Keratinocyte (primary cell): ENCODE measurements around the gene CTCF. TPM values are rescaled to one million over a fixed set of nuclear protein-coding genes. Genes with fewer than 3 reads are reported as not detected.

Experiments
- DNase-seq: peaks from one replicate; pipeline ENCODE4 v3.0.0-alpha.2; 2011; ENCODE audit warnings: low read depth, missing footprints, low spot score
- FAIRE-seq: peaks from 2 replicates; lab custom pipeline; 2011; peaks lifted over from hg19 to GRCh38; lab: Jason Lieb, UNC
- H2AFZ ChIP-seq: 2 replicates; pipeline ENCODE4 v1.6.0; 2012; ENCODE audit warnings: low read length, control low read depth, inconsistent platforms; ENCODE audit not compliant: control insufficient read depth
- H3K27ac ChIP-seq: 2 replicates; pipeline ENCODE4 v1.5.1; 2011; ENCODE audit warnings: low read length; ENCODE audit not compliant: control insufficient read depth, insufficient read depth
- H3K27me3 ChIP-seq: 3 replicates; pipeline ENCODE4 v1.6.0; 2011; ENCODE audit warnings: low read length; ENCODE audit not compliant: control insufficient read depth, insufficient read depth; ENCODE audit errors: extremely low read depth
- H3K36me3 ChIP-seq, 2 experiments: 2 replicates in 1 of 2; 3 replicates in 1 of 2; pipeline ENCODE4 v1.5.1; 2011; ENCODE audit warnings: low read length in 2 of 2, mild to moderate bottlenecking in 1 of 2; ENCODE audit not compliant: control insufficient read depth in 2 of 2, insufficient read depth in 2 of 2; ENCODE audit errors: extremely low read depth in 1 of 2
- H3K4me1 ChIP-seq: 3 replicates; pipeline ENCODE4 v1.5.1; 2011; ENCODE audit warnings: low read length; ENCODE audit not compliant: control insufficient read depth, insufficient read depth; ENCODE audit errors: extremely low read depth
- H3K4me2 ChIP-seq: 3 replicates; pipeline ENCODE4 v1.6.0; 2011; ENCODE audit warnings: low read depth, low read length; ENCODE audit not compliant: control insufficient read depth, insufficient read depth; ENCODE audit errors: extremely low read depth
- H3K4me3 ChIP-seq, 3 experiments: fragments of 200-600 bp in 1 of 3; sonication (generic) in 1 of 3; 2 replicates in 2 of 3; 3 replicates in 1 of 3; pipeline ENCODE4 v1.5.1; 2011 to 2016; ENCODE audit warnings: low read length in 3 of 3, mild to moderate bottlenecking in 3 of 3, control low read depth in 2 of 3, inconsistent platforms in 1 of 3, low read depth in 1 of 3, mixed read lengths in 1 of 3, mixed run types in 1 of 3, moderate library complexity in 1 of 3; ENCODE audit not compliant: control insufficient read depth in 2 of 3, insufficient read depth in 2 of 3; ENCODE audit errors: extremely low read depth in 1 of 3
- H3K79me2 ChIP-seq: 2 replicates; pipeline ENCODE4 v1.6.0; 2012; ENCODE audit warnings: low read length; ENCODE audit not compliant: control insufficient read depth, insufficient read depth
- H3K9ac ChIP-seq: 3 replicates; pipeline ENCODE4 v1.6.0; 2011; ENCODE audit warnings: low read length; ENCODE audit not compliant: control insufficient read depth, insufficient read depth; ENCODE audit errors: extremely low read depth
- H3K9me1 ChIP-seq: 3 replicates; pipeline ENCODE4 v1.6.0; 2011; ENCODE audit warnings: low read length; ENCODE audit not compliant: control insufficient read depth, insufficient read depth; ENCODE audit errors: extremely low read depth
- H3K9me3 ChIP-seq: 2 replicates; pipeline ENCODE4 v1.5.1; 2012; ENCODE audit warnings: low read depth, low read length; ENCODE audit not compliant: control insufficient read depth
- H4K20me1 ChIP-seq: 3 replicates; pipeline ENCODE4 v1.6.0; 2011; ENCODE audit warnings: low read length; ENCODE audit not compliant: control insufficient read depth, insufficient read depth; ENCODE audit errors: extremely low read depth
- EZH2 ChIP-seq: IDR thresholded peaks from one replicate; pipeline ENCODE4 v1.6.1; 2012; ENCODE audit warnings: inconsistent platforms, mild to moderate bottlenecking, low read length, moderate library complexity
- dilution Hi-C: fragments of 300-500 bp; cut with MboI; formaldehyde crosslinking; loops from one replicate; pipeline ENCODE4 v1.7.0; 2020; ENCODE audit warnings: low sequenced_read_pairs; ENCODE audit not compliant: extremely low pct_ligation_motif_present
- polyA plus RNA-seq, 5 experiments: library from polyadenylated mRNA; depleted of rRNA in 3 of 5; stranded (reverse) in 3 of 5; stranded (forward) in 1 of 5; unstranded in 1 of 5; fragments of >200 nt; gene quantifications; 1 replicate in 1 of 5; 2 replicates in 3 of 5; 3 replicates in 1 of 5; pipeline versions ENCODE4 v1.2.1 to v1.2.3, GENCODE V29; 2011 to 2012; ENCODE audit warnings: missing spikeins in 2 of 5, low read depth in 1 of 5, low replicate concordance in 1 of 5
- TF ChIP-seq, protein P1 (sequence below), 3 experiments: IDR thresholded peaks in 1 of 3; conservative IDR thresholded peaks in 1 of 3; optimal IDR thresholded peaks in 1 of 3; 2 replicates in 2 of 3; 3 replicates in 1 of 3; pipeline versions ENCODE3 to v1.5.1; 2011; ENCODE audit warnings: low read length in 3 of 3, mild to moderate bottlenecking in 3 of 3, moderate library complexity in 2 of 3, control low read depth in 1 of 3, inconsistent platforms in 1 of 3; ENCODE audit not compliant: insufficient read depth in 2 of 3; ENCODE audit errors: extremely low read depth in 1 of 3

CTCF gene
- polyA plus RNA-seq, 1 donor (not counting 4 experiments of a cell fraction or from before 2014, with no cell fraction given) = 21.4 TPM

DNA sequence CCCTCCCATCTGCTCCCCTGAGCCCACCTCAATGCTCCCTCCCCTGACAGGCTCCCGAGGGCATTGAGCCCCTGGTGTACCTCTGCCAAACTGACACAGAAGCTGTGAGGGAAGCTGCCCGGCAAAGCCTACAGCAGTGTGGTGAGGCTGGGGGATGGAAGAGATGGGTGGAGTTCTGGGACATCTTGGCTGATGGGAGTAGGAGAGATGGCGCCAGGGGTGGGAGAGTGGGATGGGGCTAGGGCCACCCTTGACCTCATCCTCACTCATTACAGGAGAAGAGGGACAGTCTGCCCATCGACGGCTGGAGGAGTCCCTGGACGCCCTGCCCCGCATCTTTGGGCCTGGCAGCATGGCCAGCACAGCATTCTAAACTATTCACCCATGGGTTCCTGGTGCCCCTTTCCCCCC lies 16.2 kb upstream of the CTCF start:
- TF ChIP-seq, protein P1, sequence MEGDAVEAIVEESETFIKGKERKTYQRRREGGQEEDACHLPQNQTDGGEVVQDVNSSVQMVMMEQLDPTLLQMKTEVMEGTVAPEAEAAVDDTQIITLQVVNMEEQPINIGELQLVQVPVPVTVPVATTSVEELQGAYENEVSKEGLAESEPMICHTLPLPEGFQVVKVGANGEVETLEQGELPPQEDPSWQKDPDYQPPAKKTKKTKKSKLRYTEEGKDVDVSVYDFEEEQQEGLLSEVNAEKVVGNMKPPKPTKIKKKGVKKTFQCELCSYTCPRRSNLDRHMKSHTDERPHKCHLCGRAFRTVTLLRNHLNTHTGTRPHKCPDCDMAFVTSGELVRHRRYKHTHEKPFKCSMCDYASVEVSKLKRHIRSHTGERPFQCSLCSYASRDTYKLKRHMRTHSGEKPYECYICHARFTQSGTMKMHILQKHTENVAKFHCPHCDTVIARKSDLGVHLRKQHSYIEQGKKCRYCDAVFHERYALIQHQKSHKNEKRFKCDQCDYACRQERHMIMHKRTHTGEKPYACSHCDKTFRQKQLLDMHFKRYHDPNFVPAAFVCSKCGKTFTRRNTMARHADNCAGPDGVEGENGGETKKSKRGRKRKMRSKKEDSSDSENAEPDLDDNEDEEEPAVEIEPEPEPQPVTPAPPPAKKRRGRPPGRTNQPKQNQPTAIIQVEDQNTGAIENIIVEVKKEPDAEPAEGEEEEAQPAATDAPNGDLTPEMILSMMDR (optimal IDR thresholded peaks at IDR 0.05 in 1 of 3, IDR thresholded peaks at IDR 0.05 in 1 of 3, conservative IDR thresholded peaks at IDR 0.05 in 1 of 3; ENCODE audit: extremely low read depth in 1 of 3, insufficient read depth in 2 of 3, low read length in 3 of 3) = no peak
- no peak for TF ChIP-seq EZH2
- Histone ChIP-seq H3K79me2 (no peaks in the 10 kb centered on the region), H3K27me3 (no peaks in the 10 kb centered on the region), H3K27ac (no peak overlapping the region), H3K36me3 (peaks cover 16 to 35% of the 10 kb centered on the region in 2 experiments), H3K4me3 (no peak overlapping the region), H3K4me2 (no peak overlapping the region), H3K9me3 (no peaks in the 10 kb centered on the region), H3K9me1 (no peaks in the 10 kb centered on the region), H2AFZ (no peak overlapping the region), H4K20me1 (peaks cover 4% of the 10 kb centered on the region), H3K9ac (no peak overlapping the region), H3K4me1 (peaks cover 11% of the 10 kb centered on the region)
- DNase-seq (no peak), FAIRE-seq (no peak)
- dilution Hi-C loops = no loop called here

DNA sequence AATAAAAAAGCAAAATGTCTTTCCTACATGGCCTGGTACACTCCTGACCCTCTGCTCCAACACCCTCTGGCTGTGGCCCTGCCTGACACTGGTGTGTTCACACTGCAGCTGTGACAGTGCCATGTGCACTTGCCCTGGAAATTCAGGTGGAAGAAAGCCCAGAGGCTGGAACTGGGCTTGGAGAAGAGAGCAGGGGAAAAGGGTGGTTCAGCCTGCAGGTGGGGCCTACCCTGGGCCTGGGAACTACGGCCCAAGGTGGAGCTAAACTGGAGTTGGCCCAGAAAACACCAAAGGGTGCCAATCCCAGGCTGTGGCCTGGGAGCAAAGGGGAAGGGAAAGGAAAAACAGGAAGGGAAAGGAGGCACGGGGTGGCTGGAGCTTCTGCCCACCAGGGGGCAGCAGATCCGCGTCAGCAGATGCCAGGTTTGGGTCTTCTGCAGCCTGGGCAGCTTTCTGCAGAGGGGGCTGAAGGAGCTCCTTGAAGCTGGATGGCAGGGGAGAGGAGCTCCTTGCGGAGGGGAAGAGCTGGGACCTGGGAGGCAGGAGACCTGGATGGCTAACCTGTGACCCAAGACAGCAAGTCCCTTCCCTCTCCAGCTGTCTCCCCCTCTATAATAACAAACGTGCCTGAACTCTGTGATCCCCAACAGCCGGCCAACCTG lies 15.4 kb upstream of the CTCF start:
- H3K4me1 ChIP-seq = peaks cover 11% of the 10 kb centered on the region
- dilution Hi-C loops = no loop called here
- H3K4me3 ChIP-seq = no peak overlapping the region
- H3K79me2 ChIP-seq = no peaks in the 10 kb centered on the region
- TF ChIP-seq, protein P1 (optimal IDR thresholded peaks at IDR 0.05 in 1 of 3, IDR thresholded peaks at IDR 0.05 in 1 of 3, conservative IDR thresholded peaks at IDR 0.05 in 1 of 3; ENCODE audit: extremely low read depth in 1 of 3, insufficient read depth in 2 of 3, low read length in 3 of 3) = peak; percentile 92 to 98 (median 96)
- no peak for TF ChIP-seq EZH2
- H3K9me3 ChIP-seq = no peaks in the 10 kb centered on the region
- DNase-seq (no peak), FAIRE-seq (peak; percentile 77)
- H3K27ac ChIP-seq = no peak overlapping the region
- peaks cover 4% of the 10 kb centered on the region for H4K20me1 ChIP-seq
- no peak overlapping the region for H3K9ac ChIP-seq
- H3K9me1 ChIP-seq = no peaks in the 10 kb centered on the region
- H3K27me3 ChIP-seq = no peaks in the 10 kb centered on the region
- H3K36me3 ChIP-seq = peaks cover 15 to 29% of the 10 kb centered on the region in 2 experiments
- H3K4me2 ChIP-seq = no peak overlapping the region
- no peak overlapping the region for H2AFZ ChIP-seq
